ENCODE data around the gene MAP4K4. TPM values are rescaled to one million over a fixed set of nuclear protein-coding genes. Genes with fewer than 3 reads are reported as not detected.

MAP4K4 gene
- total and polyA plus RNA-seq, 2 experiments from 2014 or later = 61.6 to 131 TPM

DNA sequence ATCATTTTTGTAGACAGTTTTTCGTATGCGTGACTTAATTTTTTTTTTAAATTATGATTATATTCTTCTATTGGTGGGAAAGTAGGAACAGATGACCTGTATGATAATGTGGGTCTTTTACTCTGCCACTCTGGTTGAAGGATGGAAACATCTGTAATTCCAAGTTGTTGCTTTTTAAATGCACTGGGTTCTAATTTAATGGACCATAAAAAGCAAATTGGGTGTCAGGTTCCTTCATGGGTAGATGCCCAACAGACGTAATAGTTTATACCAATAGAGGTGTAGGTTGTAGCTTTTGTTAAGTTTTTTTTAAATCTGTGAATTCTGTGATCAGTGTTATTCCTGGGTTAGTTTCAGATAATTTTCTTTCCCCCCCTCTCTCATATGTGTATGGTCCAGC is 117.6 kb downstream of the MAP4K4 start:
- no peaks in the 10 kb centered on the region for H3K27me3 ChIP-seq
- H3K4me3 ChIP-seq = no peak overlapping the region
- TF ChIP-seq, protein P1, sequence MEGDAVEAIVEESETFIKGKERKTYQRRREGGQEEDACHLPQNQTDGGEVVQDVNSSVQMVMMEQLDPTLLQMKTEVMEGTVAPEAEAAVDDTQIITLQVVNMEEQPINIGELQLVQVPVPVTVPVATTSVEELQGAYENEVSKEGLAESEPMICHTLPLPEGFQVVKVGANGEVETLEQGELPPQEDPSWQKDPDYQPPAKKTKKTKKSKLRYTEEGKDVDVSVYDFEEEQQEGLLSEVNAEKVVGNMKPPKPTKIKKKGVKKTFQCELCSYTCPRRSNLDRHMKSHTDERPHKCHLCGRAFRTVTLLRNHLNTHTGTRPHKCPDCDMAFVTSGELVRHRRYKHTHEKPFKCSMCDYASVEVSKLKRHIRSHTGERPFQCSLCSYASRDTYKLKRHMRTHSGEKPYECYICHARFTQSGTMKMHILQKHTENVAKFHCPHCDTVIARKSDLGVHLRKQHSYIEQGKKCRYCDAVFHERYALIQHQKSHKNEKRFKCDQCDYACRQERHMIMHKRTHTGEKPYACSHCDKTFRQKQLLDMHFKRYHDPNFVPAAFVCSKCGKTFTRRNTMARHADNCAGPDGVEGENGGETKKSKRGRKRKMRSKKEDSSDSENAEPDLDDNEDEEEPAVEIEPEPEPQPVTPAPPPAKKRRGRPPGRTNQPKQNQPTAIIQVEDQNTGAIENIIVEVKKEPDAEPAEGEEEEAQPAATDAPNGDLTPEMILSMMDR (IDR thresholded peaks at IDR 0.05; ENCODE audit: low read depth, low read length) = no peak
- no peak for DNase-seq (ENCODE audit: low read depth in 1 of 2, low spot score in 1 of 2)
- no peaks in the 10 kb centered on the region for H3K36me3 ChIP-seq
- no peak overlapping the region for H3K27ac ChIP-seq
- H3K9me3 ChIP-seq (ENCODE audit: low read depth) = no peaks in the 10 kb centered on the region
- H3K4me1 ChIP-seq (ENCODE audit: low read depth) = peaks cover 9% of the 10 kb centered on the region

DNA sequence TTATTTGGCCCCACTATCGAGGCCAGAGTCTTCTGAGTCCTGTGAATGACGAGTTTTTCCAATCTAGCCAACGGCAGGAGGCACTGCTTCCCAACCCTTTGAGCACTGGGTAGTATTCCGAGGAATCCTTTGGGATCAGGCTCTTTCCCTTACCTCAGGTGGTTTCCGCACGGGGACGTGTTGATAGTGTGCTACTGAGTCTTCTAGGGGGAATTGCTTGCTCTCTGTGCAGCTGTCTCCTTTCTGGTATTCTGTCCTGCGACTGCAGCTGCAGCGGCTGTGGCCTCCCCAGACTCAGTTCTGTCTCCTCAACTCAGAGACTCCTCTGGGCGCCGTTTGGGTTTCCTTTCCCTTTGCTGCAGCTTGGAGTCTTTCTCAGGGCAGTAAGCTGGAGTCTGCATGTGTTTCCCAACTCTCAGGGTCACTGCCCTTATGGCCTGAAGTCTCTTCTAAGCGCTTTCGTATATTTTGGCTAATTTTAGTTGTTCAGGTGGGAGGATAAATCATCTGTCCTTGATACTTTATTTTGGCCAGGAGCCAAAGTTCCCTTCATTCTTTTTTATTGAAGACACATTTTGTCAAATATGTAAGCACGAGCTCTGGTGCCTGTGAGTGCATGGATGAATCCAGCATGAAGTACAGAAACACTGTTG is 118.4 kb downstream of the MAP4K4 start:
- H3K36me3 ChIP-seq = no peaks in the 10 kb centered on the region
- H3K4me1 ChIP-seq (ENCODE audit: low read depth) = peaks cover 13% of the 10 kb centered on the region
- no peaks in the 10 kb centered on the region for H3K27me3 ChIP-seq
- no peak overlapping the region for H3K27ac ChIP-seq
- peak in 1 of 2 donors; percentile 32 for DNase-seq (ENCODE audit: low read depth in 1 of 2, low spot score in 1 of 2)
- no peaks in the 10 kb centered on the region for H3K9me3 ChIP-seq (ENCODE audit: low read depth)
- TF ChIP-seq, protein P1 (IDR thresholded peaks at IDR 0.05; ENCODE audit: low read depth, low read length) = peak; percentile 3
- H3K4me3 ChIP-seq = no peak overlapping the region

DNA sequence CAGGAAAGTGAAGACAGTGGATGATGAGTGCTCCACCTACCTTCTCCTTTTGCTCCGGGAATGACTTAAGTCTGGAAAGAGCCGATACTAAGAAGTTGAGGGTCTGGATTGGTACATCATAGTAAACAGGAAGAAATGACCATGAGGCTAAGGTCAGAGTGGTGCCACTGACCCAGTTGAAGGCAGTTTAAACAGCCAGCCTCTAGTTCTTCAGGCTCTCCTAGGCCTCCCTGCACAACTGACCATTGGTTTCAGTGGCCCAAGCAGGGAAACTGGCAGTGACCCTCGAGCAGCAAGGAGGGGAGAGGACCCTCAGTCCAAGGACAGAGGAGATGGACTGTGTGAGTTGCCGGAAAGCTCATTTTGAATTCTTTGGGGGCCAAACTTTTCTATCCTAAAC is 119.1 kb downstream of the MAP4K4 start:
- Histone ChIP-seq H3K27ac (no peak overlapping the region), H3K36me3 (no peaks in the 10 kb centered on the region), H3K27me3 (no peaks in the 10 kb centered on the region), H3K4me3 (no peak overlapping the region), H3K4me1 (ENCODE audit: low read depth) (peaks cover 16% of the 10 kb centered on the region), H3K9me3 (ENCODE audit: low read depth) (no peaks in the 10 kb centered on the region)
- TF ChIP-seq, protein P1 (IDR thresholded peaks at IDR 0.05; ENCODE audit: low read depth, low read length) = no peak
- DNase-seq (ENCODE audit: low read depth in 1 of 2, low spot score in 1 of 2) = no peak

DNA sequence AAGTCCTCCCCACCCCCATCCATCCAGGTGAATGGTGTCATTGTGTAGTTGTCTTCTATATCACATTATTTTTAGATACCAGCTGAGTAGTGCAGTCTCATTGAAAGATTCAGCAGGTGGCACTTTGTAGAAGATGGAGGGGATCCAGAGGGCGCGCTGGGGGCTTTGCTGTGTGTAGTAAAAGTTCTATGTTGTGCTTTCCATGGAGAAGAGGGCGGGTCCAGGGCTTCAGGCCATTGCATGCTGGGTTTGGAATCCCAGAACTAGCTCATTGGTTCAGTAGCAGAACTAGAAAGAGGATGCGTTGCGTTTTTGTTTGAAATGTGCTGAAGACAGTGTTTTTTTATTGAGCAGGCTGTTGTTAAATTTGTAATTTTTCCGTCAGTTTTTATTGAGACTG is 120.0 kb downstream of the MAP4K4 start:
- Histone ChIP-seq H3K36me3 (no peaks in the 10 kb centered on the region), H3K27me3 (no peaks in the 10 kb centered on the region), H3K27ac (no peak overlapping the region), H3K4me1 (ENCODE audit: low read depth) (peaks cover 16% of the 10 kb centered on the region), H3K4me3 (no peak overlapping the region), H3K9me3 (ENCODE audit: low read depth) (no peaks in the 10 kb centered on the region)
- no peak for DNase-seq (ENCODE audit: low read depth in 1 of 2, low spot score in 1 of 2)
- TF ChIP-seq, protein P1 (IDR thresholded peaks at IDR 0.05; ENCODE audit: low read depth, low read length) = no peak

DNA sequence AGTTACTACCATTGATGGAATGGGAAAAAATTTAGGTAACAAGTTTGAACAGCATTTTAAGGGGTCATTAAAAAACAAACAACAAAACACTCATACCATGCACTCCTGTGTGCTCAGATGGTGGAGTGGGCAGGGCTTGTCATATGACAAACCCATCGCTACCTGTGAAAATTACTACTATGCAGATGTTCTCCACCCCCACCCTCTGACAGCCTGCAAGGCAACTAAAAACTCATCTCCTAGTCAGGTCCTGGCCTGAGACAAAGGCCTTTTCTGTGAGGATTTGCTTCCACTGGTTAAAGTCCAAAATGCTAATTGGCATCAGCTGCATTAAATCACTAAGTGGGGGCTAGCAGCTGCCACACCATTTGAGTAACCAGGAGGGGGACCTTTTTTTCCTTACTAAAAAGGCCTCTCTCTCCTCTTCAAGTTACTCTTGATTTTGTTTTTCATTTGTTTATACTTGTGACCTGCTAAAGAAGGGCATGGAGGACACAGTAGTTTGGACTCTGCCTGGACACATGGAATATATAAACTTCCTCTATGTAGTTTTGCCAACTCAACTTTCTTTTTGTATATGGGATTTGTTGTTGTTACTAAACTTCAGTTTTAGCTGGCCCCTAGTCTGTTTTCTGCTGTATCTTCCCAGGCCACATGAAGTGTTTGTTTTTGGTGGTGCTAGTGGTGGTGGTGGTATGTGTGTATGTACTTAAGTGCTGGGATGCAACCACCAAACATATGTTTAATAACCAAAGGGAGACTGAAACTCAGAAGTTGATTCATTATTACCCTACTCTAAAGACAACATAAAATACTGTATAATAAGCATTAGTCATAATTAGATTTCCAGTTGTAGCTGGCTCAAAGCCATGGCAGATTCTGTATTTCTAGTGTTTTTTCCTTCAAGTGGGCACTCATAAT is 121.3 kb downstream of the MAP4K4 start:
- no peaks in the 10 kb centered on the region for H3K36me3 ChIP-seq
- no peaks in the 10 kb centered on the region for H3K27me3 ChIP-seq
- H3K27ac ChIP-seq = no peak overlapping the region

More for the DNA sequence above, 121.3 kb downstream of the MAP4K4 start:
- H3K9me3 ChIP-seq (ENCODE audit: low read depth) = no peaks in the 10 kb centered on the region
- DNase-seq (ENCODE audit: low read depth in 1 of 2, low spot score in 1 of 2) = peak in 1 of 2 donors; percentile 38
- H3K4me3 ChIP-seq = no peak overlapping the region
- TF ChIP-seq, protein P1 (IDR thresholded peaks at IDR 0.05; ENCODE audit: low read depth, low read length) = no peak
- H3K4me1 ChIP-seq (ENCODE audit: low read depth) = peaks cover 20% of the 10 kb centered on the region
